ENCODE measurements around the gene GOLGA8T.
A peak's percentile ranks its signal among the peaks of the same experiment; 100 is the strongest.
"Not testable (repeated sequence)": the region's sequence is repeated elsewhere in the genome, so short reads cannot be mapped to it uniquely, and the experiment has no call there.

The GOLGA8T gene, protein sequence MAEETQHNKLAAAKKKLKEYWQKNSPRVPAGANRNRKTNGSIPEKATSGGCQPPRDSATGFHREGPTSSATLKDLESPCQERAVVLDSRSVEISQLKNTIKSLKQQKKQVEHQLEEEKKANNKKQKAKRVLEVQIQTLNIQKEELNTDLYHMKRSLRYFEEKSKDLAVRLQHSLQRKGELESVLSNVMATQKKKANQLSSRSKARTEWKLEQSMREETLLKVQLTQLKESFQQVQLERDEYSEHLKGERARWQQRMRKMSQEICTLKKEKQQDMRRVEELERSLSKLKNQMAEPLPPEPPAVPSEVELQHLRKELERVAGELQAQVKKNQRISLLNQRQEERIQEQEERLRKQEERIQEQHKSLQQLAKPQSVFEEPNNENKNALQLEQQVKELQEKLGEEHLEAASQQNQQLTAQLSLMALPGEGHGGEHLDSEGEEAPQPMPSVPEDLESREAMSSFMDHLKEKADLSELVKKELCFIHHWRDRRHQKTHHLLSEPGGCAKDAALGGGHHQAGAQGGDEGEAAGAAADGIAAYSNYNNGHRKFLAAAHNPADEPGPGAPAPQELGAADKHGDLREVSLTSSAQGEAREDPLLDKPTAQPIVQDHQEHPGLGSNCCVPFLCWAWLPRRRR

DNA sequence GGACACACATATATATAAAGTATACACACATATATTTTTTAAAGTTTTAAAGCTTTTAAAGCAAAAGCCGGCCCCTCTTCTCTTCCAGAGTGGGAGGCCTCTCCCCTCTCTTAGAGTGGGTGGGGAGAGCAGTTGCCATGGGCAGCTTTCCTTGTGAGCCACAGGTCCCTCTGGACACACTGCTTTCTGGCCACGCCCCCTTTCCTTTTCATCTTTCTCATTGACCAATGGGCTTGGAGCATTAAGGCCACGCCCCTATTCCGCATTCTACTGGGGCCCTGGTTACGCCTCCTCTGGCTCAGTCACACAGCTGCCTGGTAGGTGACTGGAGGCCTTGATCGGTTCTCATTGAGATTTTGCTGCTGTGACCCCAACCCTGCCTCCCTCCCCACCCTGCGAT, at the start of gene GOLGA8T:
TSS of gene GOLGA8T (plus strand) at position 301 of the 400 bp plus-strand sequence. CDS start at position 399, 98 bp downstream.
- DNase-seq, ATAC-seq: not testable (repeated sequence)

GRCh38 chr15:30097827-30098226, 37.0 kb upstream of the GOLGA8T start:
- DNase-seq, result not testable (repeated sequence)
- peak; percentile 79 for ATAC-seq

- ATAC-seq, result not testable (repeated sequence)
Observed at GRCh38 chr15:30102890-30103289, 32.0 kb upstream of the GOLGA8T start.

GRCh38 chr15:30103941-30104507, 30.8 kb upstream of the GOLGA8T start:
- not testable (repeated sequence) for DNase-seq
- ATAC-seq, result peak; percentile 57

More at GRCh38 chr15:30102890-30103289, 32.0 kb upstream of the GOLGA8T start:
- DNase-seq, result not testable (repeated sequence)

GRCh38 chr15:30110591-30110990, 24.3 kb upstream of the GOLGA8T start:
- DNase-seq, ATAC-seq: not testable (repeated sequence)

DNA sequence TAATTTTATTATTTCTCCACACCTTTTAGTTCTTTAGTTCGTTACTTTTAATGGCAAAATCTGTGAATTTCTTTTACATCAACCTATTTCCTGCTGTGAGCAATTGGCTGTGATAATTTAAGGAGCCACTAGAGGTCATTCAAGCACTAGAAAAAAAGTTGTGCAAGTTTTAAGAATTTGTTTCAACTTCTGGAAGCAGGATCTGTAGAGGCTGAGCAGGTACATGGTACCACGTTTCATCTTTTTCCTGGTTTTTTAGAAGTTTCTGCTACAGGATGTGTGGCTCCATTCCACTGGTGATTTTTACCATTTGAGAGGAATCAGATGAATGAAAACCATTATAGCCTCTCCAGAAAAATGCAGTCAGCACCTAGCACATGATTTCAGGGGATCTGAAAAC, 4.8 kb upstream of the GOLGA8T start:
- not testable (repeated sequence) for DNase-seq, ATAC-seq

GRCh38 chr15:30143246-30143645, 8.4 kb downstream of the GOLGA8T start:
- ATAC-seq, DNase-seq: not testable (repeated sequence)

GRCh38 chr15:30149891-30150290, 15.0 kb downstream of the GOLGA8T start:
- not testable (repeated sequence) for ATAC-seq, DNase-seq

- not testable (repeated sequence) for DNase-seq, ATAC-seq
Observed at GRCh38 chr15:30162479-30163357, 27.9 kb downstream of the GOLGA8T start.

DNA sequence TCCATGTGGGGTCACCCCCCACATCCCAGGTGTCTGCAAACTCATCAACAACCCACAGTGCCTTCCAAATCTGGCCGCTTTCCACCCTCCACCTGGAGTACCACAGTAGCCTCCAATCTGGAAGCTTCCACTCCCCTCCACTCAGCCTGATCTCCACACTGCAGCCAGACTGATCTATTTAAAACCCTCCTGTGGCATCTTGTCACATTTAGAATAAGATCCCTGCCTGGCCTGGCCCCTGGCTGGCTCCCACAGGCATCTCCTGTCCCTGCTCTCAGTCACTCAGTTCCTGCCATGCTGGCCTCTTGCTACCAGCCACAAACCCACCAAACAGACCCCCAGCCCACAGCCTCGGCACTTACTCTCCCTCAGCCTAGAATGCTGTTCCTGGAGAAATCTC, 28.9 kb downstream of the GOLGA8T start:
- not testable (repeated sequence) for DNase-seq, ATAC-seq

GRCh38 chr15:30164257-30164656, 29.4 kb downstream of the GOLGA8T start:
- DNase-seq, result not testable (repeated sequence)
- ATAC-seq, result peak; percentile 44

DNA sequence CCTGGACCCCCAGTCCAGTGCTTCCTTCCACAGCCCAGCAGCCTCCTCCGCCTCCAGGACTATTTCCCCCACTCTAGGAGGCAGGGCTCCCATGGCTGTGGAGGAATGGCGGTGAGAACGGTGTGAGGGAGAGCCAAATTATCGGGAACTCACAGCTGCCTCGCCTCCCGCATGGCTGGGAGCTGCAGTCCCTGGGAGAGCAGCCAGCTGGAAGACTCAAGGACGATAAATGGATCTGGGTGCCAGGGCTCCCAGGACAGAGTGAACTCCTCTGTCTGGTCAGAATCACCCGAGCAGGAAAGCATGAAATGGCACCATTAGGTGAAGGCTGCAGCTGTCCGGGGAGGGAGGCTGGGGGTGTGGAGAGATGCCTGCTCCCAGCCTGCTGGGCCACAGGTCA, 32.6 kb downstream of the GOLGA8T start:
- not testable (repeated sequence) for ATAC-seq, DNase-seq

GRCh38 chr15:30167886-30168285, 33.0 kb downstream of the GOLGA8T start:
- not testable (repeated sequence) for DNase-seq

DNA sequence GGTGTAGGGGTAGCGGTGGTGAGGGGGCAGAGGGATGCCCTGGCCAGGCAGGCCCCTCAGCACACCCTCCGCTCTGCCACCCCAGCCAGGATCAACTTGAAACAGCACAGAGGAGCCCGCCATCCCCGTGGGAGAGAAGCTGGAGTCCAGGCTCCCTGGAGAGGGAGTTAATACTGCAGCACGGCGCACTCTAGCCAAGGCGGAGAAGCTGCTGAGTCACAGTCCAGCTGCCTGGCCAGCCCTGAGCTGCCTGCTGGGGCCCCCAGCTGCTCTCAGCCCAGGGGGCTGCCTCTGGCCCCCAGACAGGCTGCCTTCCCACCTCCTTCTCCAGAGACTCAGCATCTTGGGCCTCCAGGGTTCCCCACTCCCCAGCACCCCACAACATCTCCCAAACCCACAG, 36.6 kb downstream of the GOLGA8T start:
- not testable (repeated sequence) for ATAC-seq, DNase-seq

More at GRCh38 chr15:30167886-30168285, 33.0 kb downstream of the GOLGA8T start:
- ATAC-seq, result not testable (repeated sequence)

- DNase-seq (peak; percentile 87), ATAC-seq (peak; percentile 92)
Observed at GRCh38 chr15:30173041-30173608, 38.3 kb downstream of the GOLGA8T start.

- not testable (repeated sequence) for DNase-seq, ATAC-seq
Observed at GRCh38 chr15:30175291-30175690, 40.4 kb downstream of the GOLGA8T start.

- DNase-seq, ATAC-seq: not testable (repeated sequence)
Observed at GRCh38 chr15:30176613-30177012, 41.8 kb downstream of the GOLGA8T start.

DNA sequence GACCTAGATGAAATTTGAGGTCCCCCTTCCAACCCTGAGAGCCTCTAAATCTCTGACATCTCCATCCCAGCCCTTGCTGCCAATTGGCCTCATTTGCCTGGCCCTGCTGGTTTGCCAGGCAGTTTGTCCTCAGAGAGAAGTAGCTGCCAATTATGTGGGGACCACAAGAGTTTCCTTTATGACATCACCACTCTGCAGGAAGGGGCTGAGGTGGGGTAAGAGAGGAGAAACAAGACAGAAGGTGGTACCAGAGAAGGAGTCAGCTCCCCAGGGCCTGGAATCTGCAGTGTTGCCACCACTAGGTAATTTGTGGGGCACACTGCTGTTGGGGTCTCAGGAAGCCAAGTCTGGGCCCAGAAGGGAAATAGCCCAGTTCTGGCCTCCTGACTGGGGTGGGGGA, 45.0 kb downstream of the GOLGA8T start:
- ATAC-seq, DNase-seq: not testable (repeated sequence)

DNA sequence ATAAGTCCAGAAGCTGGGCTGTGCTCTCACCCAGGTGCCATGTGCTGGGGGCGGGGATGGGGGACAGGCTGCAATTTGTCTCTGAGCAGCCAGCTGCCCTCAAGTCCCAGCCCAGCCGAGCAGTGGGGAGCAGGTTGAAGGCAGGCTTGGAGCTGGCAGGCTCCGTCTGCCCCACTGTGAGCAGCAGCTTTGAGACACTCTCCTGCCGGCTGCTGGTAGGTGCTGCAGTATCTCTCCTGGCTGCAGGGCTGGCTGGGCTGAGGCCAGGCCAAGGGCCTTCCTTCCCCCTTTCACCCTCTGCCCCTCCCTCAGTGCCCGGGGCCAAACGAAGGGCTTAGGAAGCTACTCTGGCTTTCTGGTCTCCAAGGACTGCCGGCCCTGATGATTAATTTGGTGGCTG, 50.6 kb downstream of the GOLGA8T start:
- not testable (repeated sequence) for DNase-seq, ATAC-seq

DNA sequence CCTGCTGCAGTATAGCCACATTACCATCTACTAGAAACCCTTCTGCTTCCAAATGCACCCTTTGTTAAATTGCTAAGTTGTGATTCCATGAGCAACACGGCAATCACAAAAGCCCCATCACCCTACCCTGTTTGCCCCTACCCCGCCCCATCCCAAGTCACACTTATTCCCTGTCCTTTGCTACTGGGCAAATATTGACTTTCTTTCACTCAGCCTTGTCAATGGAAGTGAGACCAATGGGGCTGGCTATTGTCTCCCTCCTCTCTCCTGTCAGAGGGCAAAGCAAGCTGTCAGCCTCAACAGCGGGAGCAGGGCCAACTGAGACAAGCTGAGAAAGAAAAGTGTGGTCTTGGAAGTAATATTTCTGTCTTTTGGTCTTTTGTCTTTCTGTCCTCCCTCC, 52.6 kb downstream of the GOLGA8T start:
- DNase-seq, ATAC-seq: not testable (repeated sequence)

GRCh38 chr15:30189754-30190153, 54.9 kb downstream of the GOLGA8T start:
- not testable (repeated sequence) for ATAC-seq, DNase-seq
